ENCODE results near the gene TWNK.
"Not testable (repeated sequence)": the region's sequence is repeated elsewhere in the genome, so short reads cannot be mapped to it uniquely, and the experiment has no call there.

The TWNK gene

DNA sequence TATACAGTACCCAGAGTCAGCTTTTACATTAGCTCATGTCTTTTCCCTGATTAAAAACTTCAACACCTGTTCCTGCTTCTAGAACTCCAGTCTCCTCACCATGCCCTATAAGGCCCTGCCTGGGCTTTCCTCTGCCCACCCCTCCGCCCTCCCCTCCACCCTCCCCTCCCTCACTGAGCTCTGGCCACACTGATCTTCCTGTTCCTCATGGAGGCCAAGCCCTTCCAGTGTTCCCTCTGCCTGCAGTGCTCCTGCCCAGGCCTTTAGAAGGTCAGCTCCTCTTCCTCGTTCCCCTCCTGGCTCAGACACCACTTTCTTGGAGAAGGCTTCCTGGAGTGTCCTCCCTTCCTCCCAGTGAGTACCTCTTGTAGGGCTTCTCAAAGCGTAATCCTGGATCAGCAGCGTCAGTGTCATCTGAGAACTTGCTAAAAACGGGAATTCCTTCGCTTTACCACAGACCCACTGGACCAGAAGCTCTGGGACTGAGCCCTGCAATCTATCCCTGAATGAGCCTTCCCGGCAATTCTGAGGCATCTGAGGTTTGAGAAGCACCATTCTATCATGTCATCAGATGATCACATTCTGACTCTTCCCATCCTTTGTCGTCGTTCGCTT lies 39.9 kb downstream of the TWNK start:
- Histone ChIP-seq H3K4me1 (ENCODE audit: control insufficient read depth in 1 of 2, insufficient read depth in 2 of 2, low read length in 2 of 2) (peaks cover 0 to 9% of the 10 kb centered on the region in 2 donors), H3K27ac (ENCODE audit: low read length) (no peak overlapping the region), H3K36me3 (ENCODE audit: control insufficient read depth in 1 of 2, insufficient read depth in 2 of 2, low read length in 2 of 2) (peaks cover 0 to 4% of the 10 kb centered on the region in 2 donors), H3K9me3 (ENCODE audit: control insufficient read depth in 1 of 2, low read length in 2 of 2) (no peaks in the 10 kb centered on the region), H3K27me3 (ENCODE audit: low read depth, low read length) (peaks cover 5% of the 10 kb centered on the region), H3K4me3 (ENCODE audit: low read depth in 1 of 2, low read length in 2 of 2) (no peak overlapping the region)

DNA sequence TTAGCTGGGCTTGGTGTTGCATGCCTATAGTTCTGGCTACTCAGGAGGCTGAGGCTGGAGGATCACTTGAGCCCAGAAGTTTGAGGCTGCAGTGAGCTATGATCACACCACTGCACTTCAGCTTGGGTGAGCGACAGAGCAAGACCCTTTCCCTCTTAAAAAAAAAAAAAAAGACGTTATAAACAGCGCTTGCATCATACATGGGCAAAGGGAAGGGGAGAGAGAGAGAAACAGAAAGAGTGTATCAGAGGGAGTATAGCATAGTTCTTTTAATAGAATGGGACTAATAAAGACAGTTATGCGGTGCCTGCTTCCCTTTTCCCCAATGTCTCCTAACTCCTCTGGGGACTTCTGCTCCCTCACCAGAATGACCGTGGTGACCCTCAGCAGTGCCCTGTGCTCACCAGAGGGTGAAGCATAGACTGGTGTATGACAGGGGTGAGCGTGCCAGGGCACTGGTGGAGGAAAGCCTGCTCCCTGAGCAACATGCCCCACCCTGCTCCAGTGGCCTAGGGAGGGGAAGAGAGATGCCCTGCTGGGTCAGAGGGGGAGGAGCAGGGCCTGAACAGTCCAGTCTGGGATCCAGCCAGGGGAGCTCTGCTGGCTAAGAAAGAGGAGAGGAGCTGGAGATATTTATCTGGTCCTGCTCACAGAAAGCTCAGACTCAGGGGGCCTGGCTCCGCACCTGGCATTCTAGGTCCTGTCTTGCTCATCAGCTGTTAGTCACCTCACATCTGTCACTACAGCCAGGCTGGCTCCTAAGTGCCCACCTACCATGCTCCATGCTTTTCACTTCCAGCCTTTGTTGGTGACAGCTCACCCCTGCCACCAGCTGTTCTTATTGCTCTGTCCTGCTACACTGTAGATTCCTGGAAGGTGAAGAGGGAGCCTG lies 41.3 kb downstream of the TWNK start:
- H3K9me3 ChIP-seq (ENCODE audit: control insufficient read depth in 1 of 2, low read length in 2 of 2): no peaks in the 10 kb centered on the region
- H3K27me3 ChIP-seq (ENCODE audit: low read depth, low read length): peaks cover 5% of the 10 kb centered on the region
- peaks cover 0 to 18% of the 10 kb centered on the region in 2 donors for H3K4me1 ChIP-seq (ENCODE audit: control insufficient read depth in 1 of 2, insufficient read depth in 2 of 2, low read length in 2 of 2)
- H3K27ac ChIP-seq (ENCODE audit: low read length): no peak overlapping the region
- peaks cover 0 to 4% of the 10 kb centered on the region in 2 donors for H3K36me3 ChIP-seq (ENCODE audit: control insufficient read depth in 1 of 2, insufficient read depth in 2 of 2, low read length in 2 of 2)
- H3K4me3 ChIP-seq (ENCODE audit: low read depth in 1 of 2, low read length in 2 of 2): no peak overlapping the region

DNA sequence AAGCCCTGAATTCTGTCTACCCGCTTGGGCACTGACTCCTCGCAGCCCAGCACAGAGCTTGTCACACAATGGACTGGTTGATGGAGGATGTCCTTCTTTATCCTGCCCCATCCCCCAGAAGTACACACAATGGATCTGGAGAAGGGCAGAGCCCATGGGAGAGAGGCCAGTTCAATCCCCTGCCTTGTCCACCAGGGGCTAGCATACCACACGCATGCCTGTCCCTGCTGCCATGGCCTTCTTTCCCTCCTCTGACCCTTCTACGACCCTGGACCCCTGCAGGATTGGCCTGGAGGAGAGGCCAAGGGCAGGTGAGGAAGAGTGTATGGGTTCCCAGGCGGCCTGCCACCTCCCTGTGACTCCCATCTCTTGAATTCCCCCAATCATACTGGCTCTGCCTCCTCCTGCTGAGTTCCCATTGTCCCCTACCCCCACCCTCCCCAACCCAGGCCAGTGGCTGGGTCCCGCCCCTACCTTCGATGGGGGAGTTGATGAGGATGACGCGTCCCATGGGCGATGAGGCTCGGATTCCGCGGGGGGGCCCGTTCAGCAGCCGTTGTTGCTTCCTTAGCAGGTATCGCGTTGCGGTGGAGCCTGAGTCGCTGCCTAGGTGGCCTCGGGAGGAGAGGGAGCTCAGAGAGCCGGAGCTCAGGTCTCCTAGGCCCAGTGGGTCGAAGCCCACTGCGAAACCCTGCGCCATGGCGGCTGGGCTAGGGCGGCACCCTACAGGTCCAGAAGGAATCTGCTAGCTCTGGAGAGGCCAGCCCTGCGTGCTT lies 42.4 kb downstream of the TWNK start:
- Histone ChIP-seq H3K27ac (ENCODE audit: low read length) (no peak overlapping the region), H3K27me3 (ENCODE audit: low read depth, low read length) (peaks cover 5% of the 10 kb centered on the region), H3K36me3 (ENCODE audit: control insufficient read depth in 1 of 2, insufficient read depth in 2 of 2, low read length in 2 of 2) (peaks cover under 1 to 4% of the 10 kb centered on the region in 2 donors), H3K4me3 (ENCODE audit: low read depth in 1 of 2, low read length in 2 of 2) (no peak overlapping the region), H3K4me1 (ENCODE audit: control insufficient read depth in 1 of 2, insufficient read depth in 2 of 2, low read length in 2 of 2) (peaks cover 0 to 18% of the 10 kb centered on the region in 2 donors), H3K9me3 (ENCODE audit: control insufficient read depth in 1 of 2, low read length in 2 of 2) (no peaks in the 10 kb centered on the region)

DNA sequence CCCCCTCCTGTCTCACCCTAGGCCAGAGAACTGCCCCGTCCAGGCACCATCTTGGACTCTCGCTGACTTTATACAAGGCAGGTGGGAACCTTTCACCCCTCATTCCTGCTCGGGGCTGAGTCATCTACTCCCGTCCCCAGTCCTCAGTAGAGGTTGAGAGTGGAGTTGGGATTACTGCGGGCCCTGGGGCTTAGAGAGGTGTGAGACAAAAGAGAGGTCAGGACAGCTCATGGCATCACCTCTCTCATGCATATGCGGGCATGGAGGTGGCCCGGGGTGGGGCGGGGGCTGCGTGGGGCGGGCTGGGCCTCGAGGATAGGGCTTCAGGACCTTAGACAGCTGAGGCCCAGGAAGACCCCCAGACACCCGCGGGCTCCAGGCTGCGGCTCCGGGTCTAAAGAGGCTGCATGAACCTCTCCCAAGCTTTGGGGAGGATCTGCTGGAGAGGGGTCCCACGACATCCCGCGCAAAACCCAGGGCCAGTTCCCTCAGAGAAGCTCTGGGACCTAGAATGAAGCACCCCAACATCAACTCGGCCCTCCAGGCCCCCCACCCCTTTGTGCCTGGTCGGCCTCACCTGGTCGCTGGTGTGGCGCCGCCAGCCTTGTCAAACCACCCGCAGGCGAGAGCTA lies 43.3 kb downstream of the TWNK start:
- Histone ChIP-seq H3K4me1 (ENCODE audit: control insufficient read depth in 1 of 2, insufficient read depth in 2 of 2, low read length in 2 of 2) (peaks cover 0 to 18% of the 10 kb centered on the region in 2 donors), H3K4me3 (ENCODE audit: low read depth in 1 of 2, low read length in 2 of 2) (peak overlapping the region; percentile 85 to 88), H3K9me3 (ENCODE audit: control insufficient read depth in 1 of 2, low read length in 2 of 2) (no peaks in the 10 kb centered on the region), H3K27me3 (ENCODE audit: low read depth, low read length) (peaks cover 5% of the 10 kb centered on the region), H3K36me3 (ENCODE audit: control insufficient read depth in 1 of 2, insufficient read depth in 2 of 2, low read length in 2 of 2) (peaks cover 9 to 13% of the 10 kb centered on the region in 2 donors), H3K27ac (ENCODE audit: low read length) (peak overlapping the region; percentile 92)

DNA sequence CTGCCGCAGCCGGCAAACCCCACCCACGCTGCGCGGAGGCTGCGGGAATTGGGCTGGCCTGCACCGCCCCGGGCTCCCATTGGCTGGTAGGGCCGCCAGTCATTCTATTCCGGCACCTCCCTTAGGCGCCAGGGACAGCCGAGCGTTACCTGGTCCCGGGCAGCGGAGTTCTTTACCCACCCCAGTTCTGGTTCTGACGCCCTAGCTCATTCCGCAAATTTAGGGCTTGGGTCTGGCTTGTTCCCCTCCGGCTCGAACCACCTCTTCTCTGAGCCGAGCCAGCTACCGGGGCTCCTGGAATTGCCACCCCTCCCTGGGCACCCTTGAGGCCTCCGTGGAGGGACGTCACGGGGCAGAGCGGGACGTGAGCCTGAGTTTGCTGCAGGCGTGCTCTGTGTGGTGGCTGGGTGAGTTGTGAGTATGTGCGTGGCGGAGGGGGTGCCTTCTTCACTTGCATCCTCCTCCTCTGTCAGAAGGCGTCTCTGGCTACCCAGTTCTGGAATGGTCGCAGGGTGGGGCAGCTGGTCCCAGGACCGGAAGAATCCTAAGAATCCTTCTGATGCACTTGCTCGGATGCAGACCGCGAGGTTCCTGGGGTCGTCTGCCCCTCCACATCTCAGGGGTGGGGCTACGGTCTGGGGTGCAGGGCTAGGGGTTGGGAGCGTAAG lies 43.9 kb downstream of the TWNK start, which contains the start of the genes PDZD7 and SFXN3:
PDZD7 (minus strand) TSS at position 2 of the 668 bp plus-strand sequence. CDS start 910 bp downstream, outside the sequence.
SFXN3 (plus strand) TSS at position 107 of the 668 bp plus-strand sequence. CDS start 3,461 bp downstream, outside the sequence.
- peak within 1 kb of the TSS; percentile 92 for H3K27ac ChIP-seq (ENCODE audit: low read length)

DNA sequence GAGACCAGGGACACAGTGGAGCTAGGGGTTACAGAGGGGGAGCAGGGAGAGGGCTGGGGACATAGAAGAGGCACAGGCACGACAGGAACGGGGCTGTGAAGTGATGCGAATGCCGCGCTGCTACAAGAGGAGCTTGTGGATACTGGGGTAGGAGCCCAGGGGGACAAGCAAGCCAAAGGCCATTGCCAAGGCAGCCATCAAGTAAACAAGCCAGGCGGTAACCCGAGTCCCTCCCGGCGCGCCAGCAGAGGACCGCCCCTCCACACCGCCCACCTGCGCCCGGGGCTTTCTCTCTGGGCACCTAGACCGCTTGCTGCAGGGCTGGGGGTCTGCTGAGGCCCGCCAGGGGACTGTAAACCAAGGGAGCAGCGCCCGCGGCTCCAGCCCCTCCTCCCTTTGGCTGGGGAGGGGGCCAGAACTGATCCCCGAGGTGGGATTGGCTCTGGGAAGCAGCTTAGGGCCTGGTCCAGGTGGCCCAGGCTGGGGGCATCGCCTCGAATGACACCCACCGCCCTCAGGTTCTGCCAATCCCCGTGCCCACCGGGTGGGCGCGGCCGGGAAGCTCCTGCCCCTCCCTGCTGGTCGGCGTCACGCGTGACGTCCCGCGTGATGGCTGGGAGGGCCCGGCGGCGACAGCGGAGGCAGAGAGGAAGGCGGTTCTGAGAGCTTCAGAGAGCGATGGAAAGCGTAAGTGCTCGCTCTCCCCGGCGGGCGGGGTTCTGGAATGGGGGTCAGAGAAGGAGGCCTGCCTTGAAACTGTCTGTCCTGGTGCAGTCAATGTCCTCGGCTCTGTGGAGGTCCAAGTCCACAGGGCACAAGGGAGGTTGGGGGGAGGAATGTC lies 44.7 kb downstream of the TWNK start:
- Histone ChIP-seq H3K4me1 (ENCODE audit: control insufficient read depth in 1 of 2, insufficient read depth in 2 of 2, low read length in 2 of 2) (peaks cover 0 to 18% of the 10 kb centered on the region in 2 donors), H3K9me3 (ENCODE audit: control insufficient read depth in 1 of 2, low read length in 2 of 2) (no peaks in the 10 kb centered on the region), H3K27ac (ENCODE audit: low read length) (peak overlapping the region; percentile 92), H3K27me3 (ENCODE audit: low read depth, low read length) (peaks cover 5% of the 10 kb centered on the region), H3K4me3 (ENCODE audit: low read depth in 1 of 2, low read length in 2 of 2) (peak overlapping the region; percentile 85 to 88), H3K36me3 (ENCODE audit: control insufficient read depth in 1 of 2, insufficient read depth in 2 of 2, low read length in 2 of 2) (peaks cover 23 to 27% of the 10 kb centered on the region in 2 donors)

More for the DNA sequence above, 43.9 kb downstream of the TWNK start, which contains the start of the genes PDZD7 and SFXN3:
- Histone ChIP-seq H3K4me1 (ENCODE audit: control insufficient read depth in 1 of 2, insufficient read depth in 2 of 2, low read length in 2 of 2) (peaks cover 0 to 18% of the 10 kb centered on the region in 2 donors), H3K4me3 (ENCODE audit: low read depth in 1 of 2, low read length in 2 of 2) (peak within 1 kb of the TSS; percentile 85 to 88), H3K27me3 (ENCODE audit: low read depth, low read length) (peaks cover 5% of the 10 kb centered on the region), H3K36me3 (ENCODE audit: control insufficient read depth in 1 of 2, insufficient read depth in 2 of 2, low read length in 2 of 2) (peaks cover 16 to 20% of the 10 kb centered on the region in 2 donors), H3K9me3 (ENCODE audit: control insufficient read depth in 1 of 2, low read length in 2 of 2) (no peaks in the 10 kb centered on the region)

DNA sequence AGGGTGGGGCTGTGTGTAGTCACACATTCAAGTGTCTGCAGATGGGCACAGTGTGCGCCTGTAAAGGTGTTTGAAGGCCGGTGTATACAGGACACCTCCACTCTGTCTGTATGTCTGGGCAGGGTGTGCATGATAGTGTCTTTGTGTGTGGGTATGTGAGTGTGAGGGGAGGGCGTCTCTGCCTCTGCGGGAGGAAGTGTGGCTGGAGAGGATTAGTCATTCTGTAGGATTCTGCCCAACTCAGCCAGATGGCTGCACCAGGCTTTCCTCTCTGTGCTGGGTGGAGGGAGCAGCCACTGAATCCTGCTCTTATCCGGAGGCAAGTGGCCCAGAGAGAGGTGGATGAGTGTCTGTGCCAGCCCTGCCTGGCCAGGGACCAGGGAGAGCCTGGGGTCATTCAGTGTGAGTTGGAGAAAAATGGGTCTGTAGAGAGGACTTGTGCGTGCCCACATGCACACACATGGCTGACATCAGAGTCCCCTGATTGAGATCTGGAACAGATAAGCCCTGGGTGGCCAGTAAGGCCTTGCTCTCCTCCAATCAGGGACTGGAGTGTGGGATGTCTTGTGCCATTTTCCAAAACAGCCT lies 45.4 kb downstream of the TWNK start:
- peak overlapping the region; percentile 92 for H3K27ac ChIP-seq (ENCODE audit: low read length)
- H3K4me3 ChIP-seq (ENCODE audit: low read depth in 1 of 2, low read length in 2 of 2): peak overlapping the region; percentile 85 to 88
- peaks cover 30 to 35% of the 10 kb centered on the region in 2 donors for H3K36me3 ChIP-seq (ENCODE audit: control insufficient read depth in 1 of 2, insufficient read depth in 2 of 2, low read length in 2 of 2)
- peaks cover 5% of the 10 kb centered on the region for H3K27me3 ChIP-seq (ENCODE audit: low read depth, low read length)
- no peaks in the 10 kb centered on the region for H3K9me3 ChIP-seq (ENCODE audit: control insufficient read depth in 1 of 2, low read length in 2 of 2)
- H3K4me1 ChIP-seq (ENCODE audit: control insufficient read depth in 1 of 2, insufficient read depth in 2 of 2, low read length in 2 of 2): peaks cover 0 to 18% of the 10 kb centered on the region in 2 donors

DNA sequence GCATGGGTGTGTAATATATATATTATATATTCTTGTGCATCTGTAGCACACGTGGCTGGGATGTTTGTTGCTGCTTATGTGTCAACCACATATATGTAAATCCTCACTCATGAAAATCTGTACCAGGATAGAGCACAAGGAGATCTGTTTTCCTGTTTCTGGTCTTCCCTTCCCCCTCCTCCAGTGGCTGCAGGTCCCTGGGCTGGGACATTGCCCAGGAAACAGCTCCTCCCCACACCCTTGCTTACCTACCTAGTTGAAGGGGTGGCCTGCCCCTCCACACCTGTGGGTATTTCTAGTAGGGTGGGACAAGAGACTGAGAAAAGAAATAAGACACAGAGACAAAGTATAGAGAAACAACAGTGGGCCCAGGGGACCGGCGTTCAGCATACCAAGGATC lies 45.9 kb downstream of the TWNK start:
- peak overlapping the region; percentile 92 for H3K27ac ChIP-seq (ENCODE audit: low read length)
- peaks cover 35 to 40% of the 10 kb centered on the region in 2 donors for H3K36me3 ChIP-seq (ENCODE audit: control insufficient read depth in 1 of 2, insufficient read depth in 2 of 2, low read length in 2 of 2)
- no peaks in the 10 kb centered on the region for H3K9me3 ChIP-seq (ENCODE audit: control insufficient read depth in 1 of 2, low read length in 2 of 2)
- peaks cover 0 to 18% of the 10 kb centered on the region in 2 donors for H3K4me1 ChIP-seq (ENCODE audit: control insufficient read depth in 1 of 2, insufficient read depth in 2 of 2, low read length in 2 of 2)
- peak overlapping the region; percentile 85 to 88 for H3K4me3 ChIP-seq (ENCODE audit: low read depth in 1 of 2, low read length in 2 of 2)
- H3K27me3 ChIP-seq (ENCODE audit: low read depth, low read length): peaks cover 5% of the 10 kb centered on the region

DNA sequence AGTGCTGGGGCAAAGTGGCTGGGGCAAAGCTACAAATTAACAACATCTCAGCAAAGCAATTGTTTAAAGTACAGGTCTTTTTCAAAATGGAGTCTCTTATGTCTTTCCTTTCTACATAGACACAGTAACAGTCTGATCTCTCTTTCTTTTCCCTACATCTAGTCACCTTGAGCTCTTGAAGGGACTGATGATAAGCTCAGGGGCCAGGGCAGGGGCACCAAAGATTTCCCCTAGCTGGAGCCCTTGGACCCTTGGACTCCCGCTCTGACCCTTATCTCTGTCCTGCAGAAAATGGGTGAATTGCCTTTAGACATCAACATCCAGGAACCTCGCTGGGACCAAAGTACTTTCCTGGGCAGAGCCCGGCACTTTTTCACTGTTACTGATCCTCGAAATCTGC lies 47.1 kb downstream of the TWNK start:
- not testable (repeated sequence) for H3K4me3 ChIP-seq (ENCODE audit: low read depth in 1 of 2, low read length in 2 of 2); H3K27me3 ChIP-seq (ENCODE audit: low read depth, low read length); H3K27ac ChIP-seq (ENCODE audit: low read length); H3K9me3 ChIP-seq (ENCODE audit: control insufficient read depth in 1 of 2, low read length in 2 of 2)
- Histone ChIP-seq H3K36me3 (ENCODE audit: control insufficient read depth in 1 of 2, insufficient read depth in 2 of 2, low read length in 2 of 2) (peaks cover 44 to 45% of the 10 kb centered on the region in 2 donors), H3K4me1 (ENCODE audit: control insufficient read depth in 1 of 2, insufficient read depth in 2 of 2, low read length in 2 of 2) (peaks cover 0 to 18% of the 10 kb centered on the region in 2 donors)
